Heart left ventricle (tissue), 16 donors: Measurements from ENCODE around the gene COX11. TPM values are rescaled to one million over a fixed set of nuclear protein-coding genes. Genes with fewer than 3 reads are reported as not detected.

Experiments used
- ATAC-seq, 4 donors: fragments of 200-7000 bp; cut with Tn5 transposase; one replicate each; pipeline ENCODE4 v1.9.1; 2020 to 2022; ENCODE audit warnings: moderate library complexity in 4 of 4, mild to moderate bottlenecking in 3 of 4, moderate number of reproducible peaks in 1 of 4
- DNase-seq, 5 donors: peaks; one replicate each; pipeline ENCODE4 v3.0.0-alpha.2; 2020
- H3K27ac ChIP-seq, 12 donors: fragments of 200-600 bp; sonication (generic) in 4 of 12; one replicate each; pipeline versions ENCODE4 v1.5.0 to v1.8.0; 2016 to 2022; ENCODE audit warnings: mild to moderate bottlenecking in 2 of 12
- H3K27me3 ChIP-seq, 9 donors: fragments of 200-600 bp; sonication (generic) in 2 of 9; one replicate each; pipeline versions ENCODE4 v1.5.1 to v1.8.0; 2016 to 2022; ENCODE audit warnings: mild to moderate bottlenecking in 3 of 9
- H3K36me3 ChIP-seq, 9 donors: fragments of 200-600 bp; sonication (generic) in 2 of 9; one replicate each; pipeline versions ENCODE4 v1.5.0 to v1.8.0; 2018 to 2022; ENCODE audit warnings: mild to moderate bottlenecking in 2 of 9
- H3K4me1 ChIP-seq, 12 donors: fragments of 200-600 bp; sonication (generic) in 4 of 12; one replicate each; pipeline versions ENCODE4 v1.5.0 to v1.8.0; 2016 to 2022; ENCODE audit warnings: mild to moderate bottlenecking in 3 of 12
- H3K4me3 ChIP-seq, 12 donors: fragments of 200-600 bp; sonication (generic) in 4 of 12; one replicate each; pipeline versions ENCODE4 v1.5.0 to v1.8.0; 2017 to 2022; ENCODE audit warnings: mild to moderate bottlenecking in 9 of 12, moderate library complexity in 4 of 12
- H3K9me3 ChIP-seq, 12 donors: fragments of 200-600 bp; sonication (generic) in 4 of 12; one replicate each; pipeline versions ENCODE4 v1.5.0 to v1.8.0; 2016 to 2022; ENCODE audit warnings: mild to moderate bottlenecking in 1 of 12
- CTCF ChIP-seq, 12 donors: fragments of 200-600 bp; sonication (generic) in 4 of 12; IDR thresholded peaks; one replicate each; pipeline versions ENCODE4 v1.5.0 to v1.8.0; 2018 to 2022; ENCODE audit warnings: antibody characterized with exemption in 12 of 12, mild to moderate bottlenecking in 5 of 12
- POLR2A ChIP-seq, 2 donors: fragments of 450-650 bp; IDR thresholded peaks; one replicate each; pipeline ENCODE4 v1.6.1; 2017; ENCODE audit warnings: antibody characterized with exemption in 2 of 2, mild to moderate bottlenecking in 2 of 2, moderate library complexity in 2 of 2
- WGBS, 4 donors: extraction: QIAGEN DNeasy Blood & Tissue Kit in 2 of 4; methylation state at CpG; one replicate each; pipeline versions ENCODE4 v1.1.5 to v1.1.7; 2013 to 2018; 5-methylcytosine and 5-hydroxymethylcytosine counted together
- intact Hi-C, 10 donors: fragments of 100-400 bp; cut with DNase I; formaldehyde crosslinking; loops; one replicate each; pipeline versions ENCODE4 v1.11.1 to v1.14.2; 2022
- polyA plus RNA-seq, 2 donors: library from polyadenylated mRNA; stranded (reverse); fragments of 200-250 nt; gene quantifications; one replicate each; pipeline ENCODE4 v1.2.3, GENCODE V29; 2013
- total RNA-seq, 9 donors: library from RNA; depleted of rRNA in 2 of 9; stranded (reverse); fragments of >200 nt in 2 of 9; fragmentation: NEBNext Ultra II Directional in 3 of 9; extraction: Animal tissue kit (Norgen Biotek cat#: 25700) in 3 of 9; gene quantifications; one replicate each; pipeline versions ENCODE4 v1.1.0 to v1.2.4, GENCODE V29; 2016 to 2023
- donor health status: ischemic (EF 13 %, LVEDD 7.1; RV severe dilation, severe dysfunction).
- donor health status: healthy with polysubstance abuse.
- donor health status: DM: no; HTN: yes; CAD: no.
- donor health status: DM: no; HTN: no; CAD: no.
- donor health status: ischemic (EF 25% LVEDD 6.9; RV normal size, moderate dysfunction).
- donor health status: ischemic (EF 25% LVEDD 5.7; RV mildly dilated, moderate dysfunction).
- donor health status: healthy.
- donor health status: DM: yes; HTN: yes; CAD: no.
- donor health status: ischemic (EF 35%, LVEDD 5.7; RV mildly dilated, moderate dysfunction).
- donor health status: nonischemic (EF 11% LVEDD 7.7; RV severe dilation, severe dysfunction).
- donor health status: DM: yes; HTN: yes; CAD: no.
- donor health status: PGD.
- donor health status: ischemic (EF 29% LVEDD 5.4; RV normal size, mild dysfunction).
- donor health status: nonischemic (EF 23%, LVEDD 6.1; RV moderate dilation, normal function).

The COX11 gene
- total and polyA plus RNA-seq, 11 donors, result 27.5 to 73.1 (median 51.0) TPM

DNA sequence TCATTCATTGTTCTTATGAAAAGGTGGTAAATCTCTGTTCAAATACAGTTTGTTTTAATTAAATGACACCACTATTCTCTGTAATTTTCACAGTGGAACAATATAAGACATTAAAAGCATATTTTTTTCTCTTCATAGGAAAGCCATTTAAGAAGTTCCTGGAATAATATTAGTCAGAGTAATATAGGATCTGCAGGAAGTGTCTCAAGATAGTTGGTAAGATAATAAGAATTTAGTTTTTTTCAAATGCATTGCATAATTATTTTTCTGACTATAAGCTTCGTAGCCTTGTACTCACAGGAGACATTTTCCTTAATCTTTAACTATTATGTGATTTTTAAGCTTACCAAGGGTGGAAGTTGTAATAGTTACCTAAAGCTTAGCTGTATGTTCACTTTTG is 17.0 kb upstream of the COX11 start:
- H3K4me3 ChIP-seq, result no peak overlapping the region
- TF ChIP-seq CTCF (IDR thresholded peaks at IDR 0.05), result no peak
- no peak for TF ChIP-seq POLR2A (IDR thresholded peaks at IDR 0.05)
- peaks cover 0 to 5% (median 0%) of the 10 kb centered on the region in 12 donors for H3K9me3 ChIP-seq
- H3K4me1 ChIP-seq, result peaks cover 0 to 3% (median 0%) of the 10 kb centered on the region in 12 donors
- no peaks in the 10 kb centered on the region for H3K27me3 ChIP-seq
- no peak for ATAC-seq
- WGBS, 4 donors, result 83 to 93% (median 86%) methylated on average over 1 of the region's 1 CpG
- DNase-seq, result no peak
- H3K27ac ChIP-seq, result no peak overlapping the region
- H3K36me3 ChIP-seq, result peaks cover 0 to 13% (median 5%) of the 10 kb centered on the region in 9 donors
- intact Hi-C loops, result loop anchor here in 1 of 10 donors (5.0 kb wide), 1 partner anchor 367 kb away; no protein-coding TSS in a partner anchor

- peaks cover 0 to 11% (median 0%) of the 10 kb centered on the region in 12 donors for H3K9me3 ChIP-seq
- DNase-seq, result no peak
- H3K27ac ChIP-seq, result peak overlapping the region in 1 of 12 donors; percentile 10
- peaks cover 0 to 3% (median 0%) of the 10 kb centered on the region in 12 donors for H3K4me1 ChIP-seq
- intact Hi-C loops, result no loop called here
- H3K27me3 ChIP-seq, result no peaks in the 10 kb centered on the region
- ATAC-seq, result no peak
- peaks cover 0 to 13% (median 5%) of the 10 kb centered on the region in 9 donors for H3K36me3 ChIP-seq
- H3K4me3 ChIP-seq, result no peak overlapping the region
- TF ChIP-seq CTCF (IDR thresholded peaks at IDR 0.05), result no peak
- TF ChIP-seq POLR2A (IDR thresholded peaks at IDR 0.05), result no peak
Measured at GRCh38 chr17:54983260-54983659, 14.8 kb upstream of the COX11 start.

DNA sequence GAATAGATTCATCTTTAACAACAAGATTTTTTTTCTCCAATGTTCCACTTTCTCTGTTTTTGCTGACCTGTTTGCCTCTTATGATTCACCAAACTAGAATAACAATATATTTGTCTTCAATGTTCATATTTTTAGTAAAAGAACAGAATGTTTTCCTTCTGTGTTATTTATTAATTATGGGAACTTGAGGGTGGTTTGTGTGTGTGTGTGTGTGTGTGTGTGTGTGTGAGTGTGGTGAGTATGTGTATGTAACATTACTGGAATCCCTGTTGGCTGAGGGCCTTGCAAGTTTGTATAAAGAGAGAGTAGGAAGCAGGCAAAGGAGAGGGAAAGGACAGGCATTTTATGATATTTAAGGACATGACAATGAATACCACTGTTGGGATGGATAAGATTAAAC is 13.9 kb upstream of the COX11 start:
- TF ChIP-seq CTCF (IDR thresholded peaks at IDR 0.05) (no peak), POLR2A (IDR thresholded peaks at IDR 0.05) (no peak)
- Histone ChIP-seq H3K27ac (no peak overlapping the region), H3K4me3 (no peak overlapping the region), H3K9me3 (peaks cover 0 to 11% (median 0%) of the 10 kb centered on the region in 12 donors), H3K4me1 (peaks cover 0 to 3% (median 0%) of the 10 kb centered on the region in 12 donors), H3K36me3 (peaks cover 0 to 13% (median 5%) of the 10 kb centered on the region in 9 donors), H3K27me3 (no peaks in the 10 kb centered on the region)
- no peak for ATAC-seq
- no peak for DNase-seq
- intact Hi-C loops, result no loop called here

GRCh38 chr17:54980375-54980774 is 11.9 kb upstream of the COX11 start:
- no peaks in the 10 kb centered on the region for H3K27me3 ChIP-seq
- no peak overlapping the region for H3K27ac ChIP-seq
- DNase-seq (no peak), ATAC-seq (no peak)
- H3K9me3 ChIP-seq, result peaks cover 0 to 11% (median 0%) of the 10 kb centered on the region in 12 donors
- intact Hi-C loops, result no loop called here
- H3K4me3 ChIP-seq, result no peak overlapping the region
- no peak for TF ChIP-seq POLR2A (IDR thresholded peaks at IDR 0.05)
- no peak for TF ChIP-seq CTCF (IDR thresholded peaks at IDR 0.05)
- H3K4me1 ChIP-seq, result peaks cover 0 to 3% (median 0%) of the 10 kb centered on the region in 12 donors
- 59 to 95% (median 91%) methylated on average over 3 of the region's 3 CpGs for WGBS, 4 donors
- H3K36me3 ChIP-seq, result no peaks in the 10 kb centered on the region
